ENCODE data around the gene SLC7A11.

DNA sequence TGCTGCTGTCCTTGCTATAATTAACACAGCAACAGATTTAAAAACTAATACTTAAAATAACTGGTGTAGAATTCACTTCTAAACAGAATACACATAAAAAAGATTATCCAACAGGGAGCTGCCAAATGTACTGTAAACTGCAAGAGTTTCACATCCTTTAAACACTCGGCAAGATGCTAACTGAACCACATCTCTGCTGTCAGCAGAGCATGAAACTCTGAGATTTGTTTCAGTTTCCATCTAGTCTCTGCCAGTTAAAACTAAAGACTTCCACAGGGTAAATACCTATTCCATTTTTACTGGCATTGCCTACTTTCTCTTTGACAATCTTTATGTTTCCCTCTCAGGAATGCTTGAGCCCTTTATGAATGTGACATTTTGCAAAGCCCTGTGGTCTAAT, 127.7 kb downstream of the SLC7A11 start:
- TF ChIP-seq, protein P1, sequence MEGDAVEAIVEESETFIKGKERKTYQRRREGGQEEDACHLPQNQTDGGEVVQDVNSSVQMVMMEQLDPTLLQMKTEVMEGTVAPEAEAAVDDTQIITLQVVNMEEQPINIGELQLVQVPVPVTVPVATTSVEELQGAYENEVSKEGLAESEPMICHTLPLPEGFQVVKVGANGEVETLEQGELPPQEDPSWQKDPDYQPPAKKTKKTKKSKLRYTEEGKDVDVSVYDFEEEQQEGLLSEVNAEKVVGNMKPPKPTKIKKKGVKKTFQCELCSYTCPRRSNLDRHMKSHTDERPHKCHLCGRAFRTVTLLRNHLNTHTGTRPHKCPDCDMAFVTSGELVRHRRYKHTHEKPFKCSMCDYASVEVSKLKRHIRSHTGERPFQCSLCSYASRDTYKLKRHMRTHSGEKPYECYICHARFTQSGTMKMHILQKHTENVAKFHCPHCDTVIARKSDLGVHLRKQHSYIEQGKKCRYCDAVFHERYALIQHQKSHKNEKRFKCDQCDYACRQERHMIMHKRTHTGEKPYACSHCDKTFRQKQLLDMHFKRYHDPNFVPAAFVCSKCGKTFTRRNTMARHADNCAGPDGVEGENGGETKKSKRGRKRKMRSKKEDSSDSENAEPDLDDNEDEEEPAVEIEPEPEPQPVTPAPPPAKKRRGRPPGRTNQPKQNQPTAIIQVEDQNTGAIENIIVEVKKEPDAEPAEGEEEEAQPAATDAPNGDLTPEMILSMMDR (IDR thresholded peaks at IDR 0.05), result no peak
- TF ChIP-seq POLR2A (IDR thresholded peaks at IDR 0.05), result no peak

Measured in thyroid gland (tissue), 4 donors.